HL-60/S4 treated with phorbol 12-myristate 13-acetate at 8.2 ng/mL for 4 days and 3 days (cell line): ENCODE data around the gene RAPGEF1.
"Not testable (repeated sequence)": the region's sequence is repeated elsewhere in the genome, so short reads cannot be mapped to it uniquely, and the experiment has no call there.

Experiments used
- in situ Hi-C: fragments of 300-500 bp; cut with MboI; formaldehyde crosslinking; loops from 2 replicates; pipeline ENCODE4 v1.15.0; 2022; ENCODE audit warnings: low sequenced_read_pairs

The RAPGEF1 gene

GRCh38 chr9:131577005-131578000 lies 162.6 kb downstream of the RAPGEF1 start:
- in situ Hi-C loops: no loop called here

- in situ Hi-C loops: no loop called here
Measured at GRCh38 chr9:131575946-131576853, 163.7 kb downstream of the RAPGEF1 start.

GRCh38 chr9:131574730-131575640 lies 164.9 kb downstream of the RAPGEF1 start:
- in situ Hi-C loops: no loop called here

GRCh38 chr9:131567910-131568309 lies 172.0 kb downstream of the RAPGEF1 start:
- in situ Hi-C loops: no loop called here

- in situ Hi-C loops: no loop called here
Measured at GRCh38 chr9:131566158-131566557, 173.7 kb downstream of the RAPGEF1 start.

GRCh38 chr9:131565369-131565768 lies 174.5 kb downstream of the RAPGEF1 start:
- in situ Hi-C loops: no loop called here

- in situ Hi-C loops: no loop called here
Measured at GRCh38 chr9:131562032-131562959, 177.6 kb downstream of the RAPGEF1 start.

GRCh38 chr9:131559421-131560000 lies 180.4 kb downstream of the RAPGEF1 start:
- in situ Hi-C loops: no loop called here

GRCh38 chr9:131557855-131558548 lies 181.9 kb downstream of the RAPGEF1 start:
- in situ Hi-C loops: no loop called here

- in situ Hi-C loops: no loop called here
Measured at GRCh38 chr9:131555841-131556673, 183.8 kb downstream of the RAPGEF1 start.

GRCh38 chr9:131554843-131555351 lies 185.0 kb downstream of the RAPGEF1 start:
- in situ Hi-C loops: no loop called here

GRCh38 chr9:131554087-131554842 lies 185.6 kb downstream of the RAPGEF1 start:
- in situ Hi-C loops: no loop called here

- in situ Hi-C loops: no loop called here
Measured at GRCh38 chr9:131552030-131552429, 187.8 kb downstream of the RAPGEF1 start.

GRCh38 chr9:131550465-131550864 lies 189.4 kb downstream of the RAPGEF1 start:
- in situ Hi-C loops: not testable (repeated sequence)

- in situ Hi-C loops: not testable (repeated sequence)
Measured at GRCh38 chr9:131549186-131549585, 190.7 kb downstream of the RAPGEF1 start.

- in situ Hi-C loops: no loop called here
Measured at GRCh38 chr9:131546336-131547084, 193.4 kb downstream of the RAPGEF1 start.
